HG02678 (cell line): ENCODE measurements around the gene KRT72.

Experiments used
- ATAC-seq: cut with Tn5 transposase; IDR thresholded peaks from one replicate; pipeline ENCODE4 v1.9.1; 2021; ENCODE audit warnings: mild to moderate bottlenecking, moderate library complexity; ENCODE audit not compliant: unreplicated experiment

KRT72 gene

DNA sequence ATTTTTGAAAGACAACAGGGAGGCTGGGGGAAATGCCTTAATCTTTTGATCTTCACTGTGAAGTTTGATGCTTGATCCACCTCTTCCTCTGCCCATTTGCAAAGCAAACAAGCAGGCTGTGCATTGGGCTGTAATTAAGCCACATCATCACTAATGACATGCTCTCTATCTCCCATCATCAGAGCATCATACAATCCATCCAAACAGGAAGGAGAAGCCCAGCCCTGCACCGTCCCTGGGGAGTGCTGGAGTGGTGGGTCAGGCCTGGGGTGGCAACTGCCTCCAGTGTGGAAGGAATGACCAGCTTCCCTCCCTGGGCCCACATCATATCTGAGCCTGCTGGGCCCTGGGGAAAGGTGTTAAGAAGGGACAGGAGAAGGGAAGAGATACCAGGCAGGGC lies 20.8 kb downstream of the KRT72 start:
- ATAC-seq, result no peak

DNA sequence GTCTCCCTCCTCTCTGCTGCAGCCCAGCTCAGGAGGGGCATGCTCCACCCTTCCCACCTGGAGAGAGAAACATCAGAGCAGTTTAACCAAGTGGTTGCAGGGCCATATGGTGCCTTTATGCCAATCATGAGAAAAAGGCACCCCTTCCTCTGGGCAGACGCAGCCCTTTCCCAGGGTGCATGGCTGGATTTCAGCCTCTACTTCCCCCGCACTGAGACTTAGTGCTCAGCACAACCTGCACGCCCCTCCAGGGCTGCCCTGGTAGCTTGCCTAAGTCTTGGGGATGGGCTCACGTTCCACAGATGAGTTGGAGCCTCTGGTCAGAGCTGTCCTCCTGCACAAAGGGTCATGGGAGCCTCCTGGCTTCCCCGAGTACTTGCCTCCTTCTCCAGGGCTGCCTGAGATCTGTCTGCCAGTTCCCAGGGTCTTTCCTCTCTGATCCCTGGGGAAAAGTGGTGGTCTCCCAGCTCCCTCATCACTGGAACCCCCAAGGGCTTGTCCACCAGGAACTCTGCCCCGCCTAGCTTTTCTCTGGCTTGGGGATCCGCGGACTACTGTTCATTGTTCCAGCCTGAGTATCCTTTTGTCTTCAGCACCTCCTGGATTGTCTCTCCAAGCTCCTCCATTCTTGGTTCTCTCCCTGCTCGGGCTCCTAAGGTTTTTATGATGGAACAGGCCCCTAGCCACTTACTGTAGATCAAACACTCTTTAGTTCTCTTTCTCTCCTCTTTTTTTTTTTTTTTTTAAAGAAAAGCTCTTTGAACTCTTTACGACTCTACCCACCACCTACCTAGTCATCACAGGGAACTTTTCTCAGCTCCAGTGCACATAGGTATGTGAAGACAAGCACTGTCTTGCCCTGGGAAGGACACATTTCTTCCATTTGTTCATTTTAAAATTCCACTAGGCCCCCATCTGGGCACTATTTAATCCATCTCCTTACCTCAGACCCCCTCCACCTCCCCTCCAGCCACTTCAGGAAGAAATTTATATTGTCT lies 21.5 kb downstream of the KRT72 start:
- ATAC-seq, result no peak

DNA sequence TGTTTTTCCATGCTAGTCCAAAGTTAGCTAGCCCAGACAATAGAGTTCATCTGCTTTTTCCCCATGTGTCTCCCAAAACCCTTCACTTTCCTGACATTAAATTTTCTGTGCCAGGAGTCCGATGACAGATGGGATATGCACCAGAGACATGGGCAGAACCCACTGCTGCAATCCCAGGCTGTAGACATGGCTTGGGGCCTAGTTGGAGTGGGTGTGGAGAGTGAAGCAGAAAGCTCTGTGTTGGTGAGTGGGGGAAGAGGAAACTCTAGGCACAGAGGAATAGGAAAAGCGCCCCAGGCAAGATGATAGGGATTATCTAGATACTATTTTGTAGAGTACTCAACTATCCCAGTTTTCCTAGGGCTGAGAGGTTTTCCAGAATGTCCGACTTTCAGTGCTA lies 22.8 kb downstream of the KRT72 start:
- ATAC-seq, result no peak

DNA sequence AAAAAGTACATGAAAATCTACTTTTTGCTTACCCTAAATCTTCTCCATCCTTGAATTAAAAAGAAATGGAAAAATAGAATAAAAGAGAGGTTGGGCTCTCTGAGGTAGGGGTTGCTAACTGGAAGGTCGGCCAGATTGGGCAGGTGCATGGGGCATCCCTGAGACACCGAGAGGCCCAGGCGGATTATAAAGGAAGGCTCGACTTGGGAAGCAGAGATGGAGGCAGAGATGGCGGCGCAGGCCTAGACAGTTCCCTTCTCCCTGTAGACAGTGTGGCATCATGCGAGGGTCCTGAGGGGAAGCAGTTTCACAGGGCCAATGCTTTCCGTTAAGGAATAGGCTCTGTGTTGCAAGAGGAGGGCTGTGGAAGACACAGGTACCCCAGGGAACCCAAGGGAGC lies 23.9 kb downstream of the KRT72 start:
- no peak for ATAC-seq

DNA sequence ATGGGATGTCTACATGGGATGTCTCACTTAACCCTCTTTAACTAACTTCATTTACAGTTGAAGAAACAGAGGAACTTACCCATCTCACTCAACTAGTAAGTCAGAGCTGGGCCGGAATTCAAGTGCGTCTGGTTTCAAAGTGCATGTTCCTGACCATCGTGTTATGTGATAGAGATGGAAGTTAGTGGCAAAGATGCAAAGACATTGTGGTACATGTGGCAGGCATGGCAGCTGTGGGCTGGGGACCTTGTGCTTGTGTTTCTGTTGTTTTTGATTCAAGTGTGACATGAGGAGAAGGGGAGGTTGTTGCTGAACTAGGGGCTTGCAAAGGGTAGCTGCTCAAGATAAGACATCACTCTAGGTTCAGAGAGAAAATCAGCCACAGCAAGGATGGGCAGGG lies 25.3 kb downstream of the KRT72 start:
- no peak for ATAC-seq

DNA sequence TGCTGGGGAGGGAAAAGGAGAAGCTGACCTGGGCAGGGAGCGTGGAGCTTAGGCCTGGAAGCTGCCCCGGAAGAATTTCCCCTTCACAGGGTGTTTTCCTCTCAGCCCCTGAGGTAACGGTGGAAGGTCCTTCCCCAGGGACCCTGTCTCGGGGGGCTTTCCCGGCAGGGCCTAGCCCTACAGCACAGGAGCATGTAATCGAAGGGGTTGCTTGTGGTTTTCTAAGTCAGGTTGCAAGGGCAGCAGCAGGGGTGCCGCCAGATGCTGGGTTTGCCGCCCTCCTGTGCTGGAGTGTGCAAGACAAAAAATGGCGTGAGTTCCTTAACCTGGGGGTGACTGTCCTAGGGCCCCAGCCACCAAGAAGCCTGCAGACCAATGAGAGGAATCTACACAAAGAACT lies 26.0 kb downstream of the KRT72 start:
- ATAC-seq, result no peak

DNA sequence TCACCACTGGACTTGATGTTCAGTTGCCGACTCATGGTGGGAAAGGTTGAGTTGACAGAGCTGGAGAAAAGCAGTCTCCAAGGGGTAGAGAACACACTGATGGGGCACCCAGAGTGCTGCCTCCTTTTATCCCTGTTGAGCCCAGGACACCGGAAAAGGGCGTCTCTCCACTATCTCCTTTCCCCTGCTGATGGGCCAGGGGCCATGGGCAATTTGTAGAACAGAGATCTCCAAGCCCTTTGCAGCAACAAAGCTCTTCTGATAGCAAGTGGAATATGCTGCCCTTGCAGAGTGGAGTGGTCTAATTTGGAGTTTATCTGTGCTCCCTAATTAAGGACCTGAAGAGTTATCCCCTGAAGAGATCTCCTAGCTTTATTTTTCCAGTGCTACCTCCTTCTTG lies 27.5 kb downstream of the KRT72 start, which contains the start of gene KRT74:
Gene KRT74 (minus strand): TSS at position 101 of the 400 bp plus-strand sequence. CDS start 66 bp downstream, at position 35.
- ATAC-seq, result no peak

DNA sequence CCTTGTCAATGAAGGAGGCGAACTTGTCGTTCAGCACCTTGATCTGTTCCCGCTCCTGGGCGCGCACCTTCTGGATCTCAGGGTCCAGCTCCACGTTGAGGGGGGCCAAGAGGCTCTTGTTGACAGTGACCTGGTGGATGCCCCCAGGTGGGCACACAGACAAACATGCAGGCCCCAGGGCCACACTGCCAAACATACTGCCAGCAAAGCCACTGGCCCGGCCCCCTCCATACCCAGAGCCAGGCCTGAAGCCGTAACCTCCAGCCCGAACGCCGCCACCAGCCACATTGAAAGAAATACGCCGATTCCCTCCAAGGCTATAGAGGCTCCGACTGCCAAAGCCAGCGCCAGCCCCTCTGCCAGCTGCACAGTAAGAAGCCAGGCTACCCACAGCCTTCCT lies 28.0 kb downstream of the KRT72 start:
- no peak for ATAC-seq

DNA sequence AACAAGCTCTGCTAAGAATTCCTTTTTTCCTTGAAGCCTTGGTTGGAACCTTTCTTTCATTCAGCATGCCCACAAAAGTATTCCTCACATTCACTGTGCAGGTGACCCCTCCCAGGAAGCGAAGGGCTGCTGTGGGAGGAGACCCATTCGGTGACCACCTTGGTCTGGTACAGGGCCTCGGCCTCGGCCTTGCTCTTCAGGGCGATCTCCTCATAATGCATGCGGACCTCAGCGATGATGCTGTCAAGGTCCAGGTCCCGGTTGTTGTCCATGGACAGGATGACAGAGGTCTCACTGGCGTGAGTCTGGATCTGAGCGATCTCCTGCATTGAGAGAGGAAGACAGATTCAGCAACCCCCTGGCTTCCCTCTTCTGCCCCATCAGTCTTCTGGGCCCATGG lies 30.8 kb downstream of the KRT72 start:
- ATAC-seq, result no peak

DNA sequence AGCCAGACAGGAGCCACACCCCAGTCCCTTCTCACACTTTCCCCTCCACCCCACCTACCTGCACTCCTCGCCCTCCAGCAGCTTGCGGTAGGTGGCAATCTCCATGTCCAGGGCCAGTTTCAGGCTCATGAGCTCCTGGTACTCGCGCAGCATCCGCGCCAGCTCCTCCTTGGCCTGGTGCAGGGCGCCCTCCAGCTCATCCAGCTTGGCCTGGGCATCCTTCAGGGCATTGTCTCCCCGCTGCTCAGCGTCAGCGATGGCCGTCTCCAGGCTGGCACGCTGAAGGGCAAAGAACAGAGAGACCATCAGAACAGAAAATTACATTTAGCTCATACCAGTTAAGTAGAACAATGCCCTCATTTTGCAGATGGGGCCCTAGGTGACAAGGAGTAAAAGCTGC lies 33.2 kb downstream of the KRT72 start:
- no peak for ATAC-seq

DNA sequence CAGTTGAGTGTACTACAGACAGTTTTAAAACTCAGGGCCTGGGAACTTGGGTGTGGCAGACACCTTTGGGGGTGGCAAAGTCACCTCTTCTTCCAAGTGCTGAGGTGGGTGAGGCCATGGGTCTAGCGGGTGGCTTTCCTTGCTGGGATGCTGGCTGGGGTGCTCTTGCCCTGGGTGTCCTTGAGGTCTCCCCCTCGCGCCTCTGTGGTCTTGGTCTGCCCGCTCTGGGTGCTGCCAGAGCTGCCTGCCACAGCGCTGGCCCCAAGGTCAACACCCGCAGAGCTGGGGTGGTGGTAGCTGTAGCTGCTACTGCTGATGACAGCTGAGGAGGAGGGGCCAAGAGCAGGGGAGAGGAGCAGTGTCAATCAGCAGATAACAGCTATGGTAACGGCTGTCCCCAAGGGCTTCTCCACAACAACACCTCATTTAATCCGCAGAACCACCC lies 34.4 kb downstream of the KRT72 start:
- ATAC-seq, result no peak

DNA sequence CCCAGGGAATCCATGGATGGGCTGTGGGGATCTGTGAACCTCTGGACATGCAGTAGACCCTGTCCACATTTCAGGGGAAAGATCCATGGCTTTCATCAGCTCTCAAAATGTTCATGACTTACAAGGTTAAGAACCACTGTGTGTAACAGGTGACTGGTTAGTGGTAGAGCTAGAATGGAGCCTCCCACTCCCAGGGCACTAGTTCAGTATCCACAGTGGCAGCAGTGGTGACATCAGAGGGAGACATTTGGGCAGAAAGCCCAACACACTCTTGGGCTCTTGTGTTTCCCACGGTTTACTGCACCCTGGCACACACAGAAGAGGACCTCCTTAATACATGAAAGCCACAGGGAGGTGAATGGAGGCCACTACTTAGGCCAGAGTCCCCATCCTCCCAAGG lies 36.7 kb downstream of the KRT72 start:
- ATAC-seq, result no peak

DNA sequence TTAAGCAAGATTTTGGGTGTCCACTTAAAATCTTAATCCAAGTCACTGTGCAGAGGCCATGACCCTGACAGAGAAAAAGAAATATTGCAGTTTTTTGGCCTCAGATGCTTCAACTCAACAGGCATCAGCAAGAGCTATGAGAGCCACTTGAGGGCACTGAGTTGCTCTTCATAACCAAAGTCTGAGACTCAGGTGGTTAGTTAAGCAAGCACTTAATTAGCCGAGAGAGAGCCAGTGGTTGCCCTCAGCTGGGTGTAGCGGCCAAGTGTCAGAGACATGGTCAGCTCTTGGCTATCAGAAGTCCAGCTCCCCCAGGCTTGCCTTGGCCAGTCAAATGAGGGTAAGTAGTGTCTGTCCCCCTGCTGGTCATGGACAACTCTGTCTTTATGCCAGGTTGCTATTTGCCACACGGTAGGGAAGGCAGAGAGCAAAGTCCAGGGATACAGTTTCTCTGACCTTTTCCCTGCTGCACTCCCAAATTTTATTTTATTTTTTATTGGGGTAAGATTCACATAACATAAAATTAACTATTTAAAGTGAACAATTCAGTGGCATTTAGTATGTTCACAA lies 39.3 kb downstream of the KRT72 start:
- no peak for ATAC-seq

DNA sequence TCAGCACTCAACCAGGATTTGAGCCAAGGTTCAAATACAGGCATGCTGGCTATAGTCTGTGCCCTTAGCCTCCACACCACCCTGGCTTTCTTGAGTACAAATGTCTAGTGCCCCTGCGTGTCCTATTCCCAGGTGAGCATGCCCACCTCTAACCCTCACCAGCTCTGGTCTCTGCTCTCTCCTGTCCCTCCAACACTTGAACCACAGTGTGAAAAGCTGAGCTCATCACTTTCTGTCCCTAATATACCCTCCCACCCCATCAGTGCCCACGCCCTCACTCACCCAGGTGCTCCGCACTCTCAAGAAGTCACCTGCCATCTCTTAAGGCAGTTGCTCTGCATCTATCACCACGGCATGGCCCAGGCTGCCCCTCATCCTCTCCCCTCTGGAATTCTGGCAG lies 41.3 kb downstream of the KRT72 start:
- ATAC-seq, result no peak

DNA sequence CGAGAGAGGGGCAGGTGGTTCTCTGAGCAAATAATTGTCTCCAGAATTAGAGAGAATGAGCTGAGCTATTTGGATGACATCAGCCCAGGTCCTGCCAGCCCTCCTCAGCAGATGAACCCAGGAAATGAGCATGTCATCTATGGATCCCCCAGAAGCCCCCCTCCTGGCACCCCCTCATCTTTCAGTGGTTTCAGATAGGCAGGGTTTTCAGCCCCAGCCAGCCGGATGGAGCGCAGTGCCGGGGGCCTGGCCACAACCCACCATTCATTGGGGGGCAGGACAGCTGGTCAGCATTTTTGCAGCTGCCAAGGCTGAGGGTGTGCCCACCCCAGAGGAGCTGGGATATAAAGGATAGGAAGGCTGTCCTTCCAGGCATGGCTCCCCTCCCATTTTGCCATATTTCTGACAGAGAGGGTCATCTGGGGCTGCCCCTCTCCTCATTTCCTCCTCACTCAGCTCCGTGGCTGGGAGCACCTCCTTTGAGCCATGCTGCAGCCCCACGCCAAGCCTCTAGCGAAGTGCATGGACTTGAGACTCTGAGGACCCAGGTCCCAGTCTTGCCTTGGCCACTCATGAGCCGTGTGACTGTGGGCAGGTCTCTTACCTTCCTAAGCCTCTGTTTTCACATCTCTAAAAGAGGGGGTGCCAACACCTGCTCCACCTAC lies 42.4 kb downstream of the KRT72 start:
- no peak for ATAC-seq

DNA sequence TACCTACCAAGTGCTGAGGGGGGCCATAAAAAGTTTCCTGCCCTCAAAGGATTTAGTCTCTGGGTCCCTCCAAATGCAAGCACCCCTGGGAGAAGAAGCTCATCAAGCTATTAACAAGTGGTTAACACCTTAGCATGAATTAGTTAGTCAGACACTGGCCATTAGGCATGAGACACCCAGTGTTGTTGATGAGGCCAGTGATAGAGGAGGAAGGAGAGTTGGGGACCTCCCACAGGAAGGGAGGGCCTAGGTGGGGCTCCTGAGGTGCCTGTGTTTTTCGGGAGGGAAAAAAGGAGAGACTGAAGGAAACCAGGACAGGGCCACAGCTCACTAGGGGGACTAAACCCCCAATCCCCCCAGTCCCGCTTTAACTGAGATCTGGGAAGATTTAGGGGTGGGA lies 43.8 kb downstream of the KRT72 start:
- no peak for ATAC-seq

DNA sequence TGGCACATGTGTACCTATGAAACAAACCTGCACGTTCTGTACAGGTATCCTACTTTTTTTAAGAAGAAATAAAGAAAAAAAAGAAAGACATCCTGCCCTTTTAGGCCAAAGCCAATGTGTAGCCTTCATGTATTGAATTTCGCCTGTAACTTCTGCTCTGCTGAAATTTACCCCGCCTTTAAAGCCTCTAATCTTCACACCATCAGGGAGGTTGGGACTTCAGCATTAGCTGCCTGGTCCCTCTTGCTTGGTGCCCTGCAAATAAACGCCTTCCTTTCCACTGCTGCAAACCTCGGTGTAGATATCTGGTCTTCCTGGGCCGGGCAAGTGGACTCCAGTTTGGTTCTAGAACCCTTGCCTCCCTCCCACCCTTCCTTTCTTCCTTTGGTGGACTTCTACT lies 45.7 kb downstream of the KRT72 start:
- ATAC-seq, result no peak

DNA sequence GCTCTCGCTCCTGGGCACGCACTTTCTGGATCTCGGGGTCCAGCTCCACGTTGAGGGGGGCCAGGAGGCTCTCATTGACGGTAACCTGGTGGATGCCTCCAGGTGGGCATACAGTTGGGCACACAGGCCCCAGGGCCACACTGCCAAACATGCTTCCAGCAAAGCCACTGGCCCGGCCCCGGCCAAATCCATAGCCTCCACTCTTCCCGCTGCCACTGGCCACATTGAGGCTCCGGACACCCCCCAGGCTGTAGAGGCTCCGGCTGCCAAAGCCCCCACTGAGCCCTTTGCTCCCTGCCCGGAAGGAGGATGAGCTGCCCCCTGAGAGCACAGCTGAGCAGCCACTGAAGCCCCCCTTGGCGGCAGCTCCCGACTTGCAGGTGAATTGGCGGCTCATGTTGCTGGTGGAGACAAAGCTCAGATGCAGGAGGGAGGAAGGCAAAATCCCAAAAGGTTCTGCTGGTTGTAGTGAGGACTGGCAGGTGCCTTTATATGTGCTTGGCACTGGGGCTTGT lies 48.5 kb downstream of the KRT72 start, which contains the start of gene KRT71:
Gene KRT71 (minus strand): TSS at position 465 of the 515 bp plus-strand sequence. CDS start 68 bp downstream, at position 397.
- ATAC-seq, result no peak

DNA sequence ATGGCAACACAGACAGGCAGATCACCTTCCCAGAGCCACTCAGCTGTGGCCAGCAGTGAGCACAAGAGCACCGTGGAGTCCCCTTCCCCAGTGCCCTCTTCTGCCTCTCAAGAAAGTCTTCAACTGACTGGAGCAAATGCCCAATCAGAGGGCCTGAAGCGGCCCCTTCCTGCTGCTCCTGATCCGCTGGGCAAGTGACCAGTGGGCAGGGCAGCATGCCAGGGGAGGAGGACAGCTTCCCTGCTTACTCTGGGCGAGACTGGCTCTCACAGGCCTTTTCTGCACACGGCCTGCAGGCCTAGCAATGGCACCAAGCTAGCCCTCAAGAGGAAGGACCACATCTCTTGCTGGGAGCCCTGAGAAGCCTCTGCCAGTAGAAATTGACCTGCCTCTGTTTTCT lies 49.2 kb downstream of the KRT72 start:
- no peak for ATAC-seq

DNA sequence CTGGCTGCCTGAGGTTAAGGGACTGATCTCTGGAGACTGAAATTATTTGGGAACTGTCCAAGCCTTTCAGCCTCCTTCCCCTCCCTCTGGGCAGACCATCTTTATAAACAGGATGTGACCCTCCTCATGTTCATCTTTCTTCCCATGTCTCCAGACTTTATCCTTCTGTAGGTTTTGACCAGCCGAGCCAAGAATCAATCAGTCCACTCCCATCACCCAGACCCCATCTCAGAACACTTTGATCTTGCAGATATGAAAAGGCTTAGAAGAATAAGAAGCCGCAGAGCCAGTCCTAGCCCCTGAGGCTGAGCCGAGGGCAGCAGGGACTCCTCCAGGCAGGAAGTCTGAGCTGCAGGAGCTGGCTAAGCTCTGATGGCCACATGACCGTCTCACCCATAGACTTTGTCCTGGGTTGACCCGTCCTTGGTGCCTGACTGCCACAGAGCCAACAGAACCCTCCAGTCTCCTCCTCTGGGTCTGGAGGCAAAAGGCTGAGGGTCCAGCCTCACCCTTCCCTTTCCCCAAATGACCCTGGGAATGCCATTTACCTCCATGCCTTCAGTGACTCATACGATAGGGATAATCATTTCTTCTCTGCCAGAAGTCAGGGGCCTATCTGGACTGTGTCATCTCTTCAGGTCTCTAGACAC lies 49.9 kb downstream of the KRT72 start:
- ATAC-seq, result no peak

DNA sequence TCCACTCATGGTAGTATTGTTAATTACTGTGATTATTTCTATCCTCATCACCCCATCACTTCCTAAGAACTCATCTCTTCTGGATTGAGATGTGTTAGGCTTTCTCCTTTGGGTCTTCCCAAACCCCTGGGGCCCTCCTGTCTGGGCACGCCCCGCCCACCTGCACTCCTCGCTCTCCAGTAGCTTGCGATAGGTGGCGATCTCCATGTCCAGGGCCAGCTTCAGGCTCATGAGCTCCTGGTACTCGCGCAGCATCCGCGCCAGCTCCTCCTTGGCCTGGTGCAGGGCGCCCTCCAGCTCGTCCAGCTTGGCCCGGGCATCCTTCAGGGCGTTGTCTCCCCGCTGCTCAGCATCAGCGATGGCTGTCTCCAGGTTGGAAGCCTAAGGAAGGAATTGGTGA lies 55.1 kb downstream of the KRT72 start:
- ATAC-seq, result no peak
